GM12878 (cell line): ENCODE data around the gene ARHGEF1. TPM values are rescaled to one million over a fixed set of nuclear protein-coding genes. Genes with fewer than 3 reads are reported as not detected.
A peak's percentile ranks its signal among the peaks of the same experiment; 100 is the strongest.

Experiments
- BACH1 ChIP-seq: fragments of 450-650 bp; IDR thresholded peaks from 2 replicates; pipeline ENCODE4 v1.6.1; 2017; ENCODE audit warnings: mild to moderate bottlenecking, borderline replicate concordance
- BMI1 ChIP-seq: fragments of 450-650 bp; IDR thresholded peaks from 2 replicates; pipeline ENCODE4 v1.6.1; 2016; ENCODE audit warnings: mild to moderate bottlenecking, moderate library complexity, borderline replicate concordance
- EZH2 ChIP-seq: IDR thresholded peaks from 2 replicates; pipeline ENCODE4 v1.6.1; 2012; ENCODE audit warnings: low read depth, mild to moderate bottlenecking, control low read depth, inconsistent platforms, low read length, borderline replicate concordance; ENCODE audit not compliant: control insufficient read depth
- HDGF ChIP-seq: fragments of 450-650 bp; IDR thresholded peaks from 2 replicates; pipeline ENCODE4 v1.6.1; 2016; ENCODE audit warnings: antibody characterized with exemption
- IKZF2 ChIP-seq, 2 experiments: fragments of 450-650 bp; IDR thresholded peaks; 2 replicates each; pipeline ENCODE4 v1.6.1; 2017; ENCODE audit warnings: mild to moderate bottlenecking in 2 of 2, moderate library complexity in 2 of 2
- IRF4 ChIP-seq: IDR thresholded peaks from 2 replicates; pipeline ENCODE4 v1.6.1; 2011; ENCODE audit warnings: low read depth, low read length
- NR2C2 ChIP-seq: IDR thresholded peaks from 2 replicates; pipeline ENCODE4 v1.6.1; 2011; ENCODE audit warnings: borderline replicate concordance, low read depth; ENCODE audit not compliant: control insufficient read depth, insufficient read length
- RAD21 ChIP-seq: IDR thresholded peaks from 2 replicates; pipeline ENCODE4 v1.6.1; 2011; ENCODE audit warnings: mild to moderate bottlenecking, low read depth, low read length, moderate library complexity; ENCODE audit not compliant: insufficient read depth
- SMAD1 ChIP-seq: fragments of 450-650 bp; IDR thresholded peaks from 2 replicates; pipeline ENCODE4 v1.6.1; 2018; ENCODE audit warnings: mild to moderate bottlenecking, low read depth; ENCODE audit not compliant: partially characterized antibody
- SPI1 ChIP-seq: IDR thresholded peaks from 2 replicates; pipeline ENCODE4 v1.6.1; 2011; ENCODE audit warnings: low read depth, mild to moderate bottlenecking, low read length, moderate library complexity, borderline replicate concordance; ENCODE audit not compliant: insufficient read depth
- TARDBP ChIP-seq: IDR thresholded peaks from 2 replicates; pipeline ENCODE4 v1.6.1; 2016; ENCODE audit warnings: borderline replicate concordance
- TCF12 ChIP-seq: IDR thresholded peaks from 2 replicates; pipeline ENCODE4 v1.6.1; 2011; ENCODE audit warnings: low read depth, mild to moderate bottlenecking, low read length
- TCF3 ChIP-seq: IDR thresholded peaks from 2 replicates; pipeline ENCODE4 v1.6.1; 2012; ENCODE audit warnings: low read depth, mild to moderate bottlenecking, low read length, borderline replicate concordance; ENCODE audit not compliant: insufficient read depth
- ZZZ3 ChIP-seq: IDR thresholded peaks from 2 replicates; pipeline ENCODE4 v1.6.1; 2011; ENCODE audit warnings: low read depth; ENCODE audit not compliant: control insufficient read depth, insufficient read length
- polyA plus RNA-seq, 11 experiments: library from polyadenylated mRNA; depleted of rRNA in 4 of 11; unstranded in 6 of 11; stranded (reverse) in 5 of 11; fragments of >200 nt; fragmentation: Nextera tagmentation in 4 of 11; fragmentation: Illumina TruSeq in 1 of 11; extraction: Ambion mirVana in 4 of 11; extraction: Trizol in 1 of 11; gene quantifications; 1 replicate in 1 of 11; 2 replicates in 10 of 11; pipeline versions ENCODE4 v1.2.1 to v1.2.3, GENCODE V29; 2011 to 2016; ENCODE audit warnings: inconsistent platforms in 2 of 11, missing spikeins in 2 of 11, low read depth in 1 of 11
- total RNA-seq, 4 experiments: library from RNA; depleted of rRNA in 3 of 4; stranded (reverse); fragments of >200 nt in 3 of 4; fragmentation: Illumina TruSeq in 1 of 4; extraction: Trizol in 1 of 4; gene quantifications; 2 replicates each; pipeline versions ENCODE4 v1.2.1 to v1.2.3, GENCODE V29; 2013 to 2021
- TF ChIP-seq, protein P1 (sequence below): fragments of 450-650 bp; IDR thresholded peaks from 2 replicates; pipeline ENCODE4 v1.6.1; 2016; ENCODE audit warnings: mild to moderate bottlenecking
- TF ChIP-seq, protein P2 (sequence below): fragments of 450-650 bp; conservative IDR thresholded peaks from 2 replicates; pipeline ENCODE4 v1.6.1; 2017; ENCODE audit warnings: mild to moderate bottlenecking, moderate library complexity
- TF ChIP-seq, protein P3 (sequence below): fragments of 450-650 bp; formaldehyde crosslinking; IDR thresholded peaks from 2 replicates; pipeline ENCODE4 v1.4.0; 2022; ENCODE audit warnings: mild to moderate bottlenecking, moderate library complexity
- TF ChIP-seq, protein P4 (sequence below): IDR thresholded peaks from 2 replicates; pipeline ENCODE4 v1.6.1; 2012; ENCODE audit warnings: low read depth, low read length, improper control_type of control experiment
- TF ChIP-seq, protein P5 (sequence below): IDR thresholded peaks from 2 replicates; pipeline ENCODE4 v1.6.1; 2012; ENCODE audit warnings: low read depth, low read length, improper control_type of control experiment

Gene ARHGEF1
- total and polyA plus RNA-seq, 10 of the 15 experiments (the other 5 are each of a cell fraction or from before 2014, with no cell fraction given) = 1.2 to 207 (median 53.9) TPM

DNA sequence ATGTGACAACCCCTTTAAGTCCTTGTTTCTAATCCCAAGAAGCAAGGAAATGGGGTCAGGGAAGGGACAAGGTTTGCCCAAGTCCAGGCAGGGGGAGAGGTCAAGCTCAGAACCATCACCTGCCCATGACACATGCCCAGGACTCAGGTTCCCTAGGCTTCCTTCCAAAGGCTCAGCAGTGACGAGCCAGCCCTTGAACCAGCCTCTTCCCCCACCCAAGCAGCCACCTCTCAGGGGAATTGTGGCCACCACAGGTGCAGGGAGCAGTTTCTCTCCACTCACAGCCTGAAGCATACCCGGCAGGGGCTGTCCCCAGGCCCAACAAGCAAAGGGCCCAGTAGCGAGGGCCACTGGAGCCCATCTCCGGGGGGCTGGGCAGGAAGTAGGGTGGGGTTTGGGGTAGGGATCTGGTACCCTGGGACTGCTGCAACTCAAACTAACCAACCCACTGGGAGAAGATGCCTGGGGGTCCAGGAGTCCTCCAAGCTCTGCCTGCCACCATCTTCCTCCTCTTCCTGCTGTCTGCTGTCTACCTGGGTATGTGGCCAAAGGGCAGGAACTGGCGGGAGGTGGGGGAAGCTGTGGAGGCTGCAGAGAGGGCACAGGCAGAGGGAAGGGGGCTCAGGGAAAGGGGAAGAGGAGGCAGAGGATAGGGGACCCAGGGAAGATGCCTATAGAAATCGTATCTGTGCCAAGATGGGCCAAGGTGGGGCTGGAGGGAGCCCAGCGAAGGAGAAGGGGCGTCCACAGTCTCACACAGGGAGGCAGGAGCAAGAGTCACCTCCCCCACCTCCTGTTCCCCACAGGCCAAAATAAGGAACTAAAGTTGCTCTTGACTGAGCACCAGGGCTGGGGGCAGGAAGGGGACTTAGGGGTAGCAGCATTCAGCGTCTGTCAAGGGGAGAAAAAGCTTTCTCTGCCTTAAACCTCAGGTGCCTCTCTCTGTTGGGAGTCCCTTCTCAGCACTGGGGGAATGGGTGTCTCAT is 5.8 kb upstream of the ARHGEF1 start, which contains the start of gene CD79A (continued):
- TF ChIP-seq, protein P1, sequence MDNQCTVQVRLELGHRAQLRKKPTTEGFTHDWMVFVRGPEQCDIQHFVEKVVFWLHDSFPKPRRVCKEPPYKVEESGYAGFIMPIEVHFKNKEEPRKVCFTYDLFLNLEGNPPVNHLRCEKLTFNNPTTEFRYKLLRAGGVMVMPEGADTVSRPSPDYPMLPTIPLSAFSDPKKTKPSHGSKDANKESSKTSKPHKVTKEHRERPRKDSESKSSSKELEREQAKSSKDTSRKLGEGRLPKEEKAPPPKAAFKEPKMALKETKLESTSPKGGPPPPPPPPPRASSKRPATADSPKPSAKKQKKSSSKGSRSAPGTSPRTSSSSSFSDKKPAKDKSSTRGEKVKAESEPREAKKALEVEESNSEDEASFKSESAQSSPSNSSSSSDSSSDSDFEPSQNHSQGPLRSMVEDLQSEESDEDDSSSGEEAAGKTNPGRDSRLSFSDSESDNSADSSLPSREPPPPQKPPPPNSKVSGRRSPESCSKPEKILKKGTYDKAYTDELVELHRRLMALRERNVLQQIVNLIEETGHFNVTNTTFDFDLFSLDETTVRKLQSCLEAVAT = peak; percentile 79
- TF ChIP-seq RAD21 (no peak; the same call in 1 of the 2 replicates), IRF4 (no peak; the same call in 1 of the 2 replicates), TCF3 (peak; percentile 99), BMI1 (peak; percentile 26; the same call in 1 of the 2 replicates), TARDBP (no peak; the same call in 1 of the 2 replicates), HDGF (peak; percentile 59; the same call in 1 of the 2 replicates), EZH2 (no peak), BACH1 (no peak), SMAD1 (peak; percentile 66), IKZF2 (IDR thresholded peaks at IDR 0.05) (peak; percentile 96 to 97), ZZZ3 (no peak), SPI1 (no peak), NR2C2 (no peak), TCF12 (peak; percentile 99)
- TF ChIP-seq, protein P2, sequence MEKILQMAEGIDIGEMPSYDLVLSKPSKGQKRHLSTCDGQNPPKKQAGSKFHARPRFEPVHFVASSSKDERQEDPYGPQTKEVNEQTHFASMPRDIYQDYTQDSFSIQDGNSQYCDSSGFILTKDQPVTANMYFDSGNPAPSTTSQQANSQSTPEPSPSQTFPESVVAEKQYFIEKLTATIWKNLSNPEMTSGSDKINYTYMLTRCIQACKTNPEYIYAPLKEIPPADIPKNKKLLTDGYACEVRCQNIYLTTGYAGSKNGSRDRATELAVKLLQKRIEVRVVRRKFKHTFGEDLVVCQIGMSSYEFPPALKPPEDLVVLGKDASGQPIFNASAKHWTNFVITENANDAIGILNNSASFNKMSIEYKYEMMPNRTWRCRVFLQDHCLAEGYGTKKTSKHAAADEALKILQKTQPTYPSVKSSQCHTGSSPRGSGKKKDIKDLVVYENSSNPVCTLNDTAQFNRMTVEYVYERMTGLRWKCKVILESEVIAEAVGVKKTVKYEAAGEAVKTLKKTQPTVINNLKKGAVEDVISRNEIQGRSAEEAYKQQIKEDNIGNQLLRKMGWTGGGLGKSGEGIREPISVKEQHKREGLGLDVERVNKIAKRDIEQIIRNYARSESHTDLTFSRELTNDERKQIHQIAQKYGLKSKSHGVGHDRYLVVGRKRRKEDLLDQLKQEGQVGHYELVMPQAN = 0 out of 2 replicates have a peak, but pooled peaks have one; percentile 20
- TF ChIP-seq, protein P3, sequence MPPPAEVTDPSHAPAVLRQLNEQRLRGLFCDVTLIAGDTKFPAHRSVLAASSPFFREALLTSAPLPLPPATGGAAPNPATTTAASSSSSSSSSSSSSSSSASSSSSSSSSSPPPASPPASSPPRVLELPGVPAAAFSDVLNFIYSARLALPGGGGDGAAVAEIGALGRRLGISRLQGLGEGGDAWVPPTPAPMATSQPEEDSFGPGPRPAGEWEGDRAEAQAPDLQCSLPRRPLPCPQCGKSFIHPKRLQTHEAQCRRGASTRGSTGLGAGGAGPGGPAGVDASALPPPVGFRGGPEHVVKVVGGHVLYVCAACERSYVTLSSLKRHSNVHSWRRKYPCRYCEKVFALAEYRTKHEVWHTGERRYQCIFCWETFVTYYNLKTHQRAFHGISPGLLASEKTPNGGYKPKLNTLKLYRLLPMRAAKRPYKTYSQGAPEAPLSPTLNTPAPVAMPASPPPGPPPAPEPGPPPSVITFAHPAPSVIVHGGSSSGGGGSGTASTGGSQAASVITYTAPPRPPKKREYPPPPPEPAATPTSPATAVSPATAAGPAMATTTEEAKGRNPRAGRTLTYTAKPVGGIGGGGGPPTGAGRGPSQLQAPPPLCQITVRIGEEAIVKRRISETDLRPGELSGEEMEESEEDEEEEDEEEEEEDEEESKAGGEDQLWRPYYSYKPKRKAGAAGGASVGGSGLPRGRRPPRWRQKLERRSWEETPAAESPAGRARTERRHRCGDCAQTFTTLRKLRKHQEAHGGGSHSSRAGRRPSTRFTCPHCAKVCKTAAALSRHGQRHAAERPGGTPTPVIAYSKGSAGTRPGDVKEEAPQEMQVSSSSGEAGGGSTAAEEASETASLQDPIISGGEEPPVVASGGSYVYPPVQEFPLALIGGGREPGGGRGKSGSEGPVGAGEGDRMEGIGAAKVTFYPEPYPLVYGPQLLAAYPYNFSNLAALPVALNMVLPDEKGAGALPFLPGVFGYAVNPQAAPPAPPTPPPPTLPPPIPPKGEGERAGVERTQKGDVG (CRISPR knock-in tag) = no peak
- TF ChIP-seq, protein P4, sequence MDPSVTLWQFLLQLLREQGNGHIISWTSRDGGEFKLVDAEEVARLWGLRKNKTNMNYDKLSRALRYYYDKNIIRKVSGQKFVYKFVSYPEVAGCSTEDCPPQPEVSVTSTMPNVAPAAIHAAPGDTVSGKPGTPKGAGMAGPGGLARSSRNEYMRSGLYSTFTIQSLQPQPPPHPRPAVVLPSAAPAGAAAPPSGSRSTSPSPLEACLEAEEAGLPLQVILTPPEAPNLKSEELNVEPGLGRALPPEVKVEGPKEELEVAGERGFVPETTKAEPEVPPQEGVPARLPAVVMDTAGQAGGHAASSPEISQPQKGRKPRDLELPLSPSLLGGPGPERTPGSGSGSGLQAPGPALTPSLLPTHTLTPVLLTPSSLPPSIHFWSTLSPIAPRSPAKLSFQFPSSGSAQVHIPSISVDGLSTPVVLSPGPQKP = no peak
- TF ChIP-seq, protein P5, sequence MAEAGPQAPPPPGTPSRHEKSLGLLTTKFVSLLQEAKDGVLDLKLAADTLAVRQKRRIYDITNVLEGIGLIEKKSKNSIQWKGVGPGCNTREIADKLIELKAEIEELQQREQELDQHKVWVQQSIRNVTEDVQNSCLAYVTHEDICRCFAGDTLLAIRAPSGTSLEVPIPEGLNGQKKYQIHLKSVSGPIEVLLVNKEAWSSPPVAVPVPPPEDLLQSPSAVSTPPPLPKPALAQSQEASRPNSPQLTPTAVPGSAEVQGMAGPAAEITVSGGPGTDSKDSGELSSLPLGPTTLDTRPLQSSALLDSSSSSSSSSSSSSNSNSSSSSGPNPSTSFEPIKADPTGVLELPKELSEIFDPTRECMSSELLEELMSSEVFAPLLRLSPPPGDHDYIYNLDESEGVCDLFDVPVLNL = no peak
